Measurements from ENCODE around the gene ZFP30. TPM values are rescaled to one million over a fixed set of nuclear protein-coding genes. Genes with fewer than 3 reads are reported as not detected.

ZFP30 gene
- polyA plus RNA-seq, 4 donors, result 19.0 to 25.7 (median 23.7) TPM

GRCh38 chr19:37564624-37565369 lies 90.5 kb downstream of the ZFP30 start:
- DNase-seq (ENCODE audit: low read depth in 4 of 4, low spot score in 3 of 4), result no peak

Other genes with a start within 250 kb of the ZFP30 start
- 10 to 100 TPM in 3 of 4 donors, 1 to 10 TPM in 1; 10.0 to 13.2 (median 12.4) TPM for gene ZNF569, start 188.0 kb downstream of the ZFP30 start, polyA plus RNA-seq (ENCODE audit: insufficient read length in 4 of 4)
- 10 to 100 TPM in 3 of 4 donors, 1 to 10 TPM in 1; 8.6 to 12.5 (median 11.2) TPM for gene ZNF570, start 186.1 kb downstream of the ZFP30 start, polyA plus RNA-seq (ENCODE audit: insufficient read length in 4 of 4)
- 10 to 100 TPM; 18.1 to 24.7 (median 20.7) TPM for gene ZNF793, start 148.5 kb downstream of the ZFP30 start, polyA plus RNA-seq (ENCODE audit: insufficient read length in 4 of 4)
- 10 to 100 TPM in 3 of 4 donors, 1 to 10 TPM in 1; 9.1 to 12.7 (median 11.4) TPM for gene ZNF571, start 60.7 kb downstream of the ZFP30 start, polyA plus RNA-seq (ENCODE audit: insufficient read length in 4 of 4)
- 1 to 10 TPM; 3.6 to 6.0 (median 4.4) TPM for gene ZNF540, start 60.6 kb downstream of the ZFP30 start, polyA plus RNA-seq (ENCODE audit: insufficient read length in 4 of 4)
- gene ZNF607, start 64.3 kb upstream of the ZFP30 start, polyA plus RNA-seq (ENCODE audit: insufficient read length in 4 of 4), result 10 to 100 TPM; 10.9 to 13.8 (median 13.6) TPM
- gene ZNF573, start 124.1 kb upstream of the ZFP30 start, polyA plus RNA-seq (ENCODE audit: insufficient read length in 4 of 4), result 10 to 100 TPM; 10.8 to 13.4 (median 12.0) TPM